Measurements from ENCODE around the gene EVC. TPM values are rescaled to one million over a fixed set of nuclear protein-coding genes. Genes with fewer than 3 reads are reported as not detected.

The EVC gene
- total RNA-seq, 1 donor, result 69.1 TPM

- no peaks in the 10 kb centered on the region for H3K27me3 ChIP-seq (ENCODE audit: insufficient read depth, low read length)
- no peaks in the 10 kb centered on the region for H4K20me1 ChIP-seq (ENCODE audit: insufficient read depth, low read length)
- DNase-seq (ENCODE audit: insufficient read length, low spot score, missing footprints), result no peak
- no peaks in the 10 kb centered on the region for H3K36me3 ChIP-seq (ENCODE audit: insufficient read depth, low read length)
- no peak overlapping the region for H2AFZ ChIP-seq (ENCODE audit: low read length)
- no peak overlapping the region for H3K4me3 ChIP-seq (ENCODE audit: insufficient read depth, low read length)
- no peaks in the 10 kb centered on the region for H3K9me3 ChIP-seq (ENCODE audit: low read depth, low read length)
- no peaks in the 10 kb centered on the region for H3K4me1 ChIP-seq (ENCODE audit: insufficient read depth, low read length)
- no peak overlapping the region for H3K27ac ChIP-seq (ENCODE audit: low read depth, low read length)
- no peaks in the 10 kb centered on the region for H3K79me2 ChIP-seq (ENCODE audit: insufficient read depth, low read length)
- H3K4me2 ChIP-seq (ENCODE audit: insufficient read depth, low read length), result no peak overlapping the region
- TF ChIP-seq, protein P1, sequence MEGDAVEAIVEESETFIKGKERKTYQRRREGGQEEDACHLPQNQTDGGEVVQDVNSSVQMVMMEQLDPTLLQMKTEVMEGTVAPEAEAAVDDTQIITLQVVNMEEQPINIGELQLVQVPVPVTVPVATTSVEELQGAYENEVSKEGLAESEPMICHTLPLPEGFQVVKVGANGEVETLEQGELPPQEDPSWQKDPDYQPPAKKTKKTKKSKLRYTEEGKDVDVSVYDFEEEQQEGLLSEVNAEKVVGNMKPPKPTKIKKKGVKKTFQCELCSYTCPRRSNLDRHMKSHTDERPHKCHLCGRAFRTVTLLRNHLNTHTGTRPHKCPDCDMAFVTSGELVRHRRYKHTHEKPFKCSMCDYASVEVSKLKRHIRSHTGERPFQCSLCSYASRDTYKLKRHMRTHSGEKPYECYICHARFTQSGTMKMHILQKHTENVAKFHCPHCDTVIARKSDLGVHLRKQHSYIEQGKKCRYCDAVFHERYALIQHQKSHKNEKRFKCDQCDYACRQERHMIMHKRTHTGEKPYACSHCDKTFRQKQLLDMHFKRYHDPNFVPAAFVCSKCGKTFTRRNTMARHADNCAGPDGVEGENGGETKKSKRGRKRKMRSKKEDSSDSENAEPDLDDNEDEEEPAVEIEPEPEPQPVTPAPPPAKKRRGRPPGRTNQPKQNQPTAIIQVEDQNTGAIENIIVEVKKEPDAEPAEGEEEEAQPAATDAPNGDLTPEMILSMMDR (IDR thresholded peaks at IDR 0.05; ENCODE audit: extremely low read depth, low read depth, low read length), result no peak
These were observed 128.3 kb downstream of the EVC start for GRCh38 chr4:5839332-5839731.

- no peaks in the 10 kb centered on the region for H4K20me1 ChIP-seq (ENCODE audit: insufficient read depth, low read length)
- H3K27ac ChIP-seq (ENCODE audit: low read depth, low read length), result no peak overlapping the region
- H3K9me3 ChIP-seq (ENCODE audit: low read depth, low read length), result no peaks in the 10 kb centered on the region
- H3K36me3 ChIP-seq (ENCODE audit: insufficient read depth, low read length), result no peaks in the 10 kb centered on the region
- peaks cover 2% of the 10 kb centered on the region for H3K27me3 ChIP-seq (ENCODE audit: insufficient read depth, low read length)
- DNase-seq (ENCODE audit: insufficient read length, low spot score, missing footprints), result peak; percentile 58
- TF ChIP-seq, protein P1 (IDR thresholded peaks at IDR 0.05; ENCODE audit: extremely low read depth, low read depth, low read length), result no peak
- no peak overlapping the region for H3K4me3 ChIP-seq (ENCODE audit: insufficient read depth, low read length)
- H2AFZ ChIP-seq (ENCODE audit: low read length), result no peak overlapping the region
- no peaks in the 10 kb centered on the region for H3K79me2 ChIP-seq (ENCODE audit: insufficient read depth, low read length)
- H3K4me1 ChIP-seq (ENCODE audit: insufficient read depth, low read length), result no peaks in the 10 kb centered on the region
- no peak overlapping the region for H3K4me2 ChIP-seq (ENCODE audit: insufficient read depth, low read length)
These were observed 129.0 kb downstream of the EVC start for GRCh38 chr4:5839751-5840674.

GRCh38 chr4:5842456-5842855, 131.5 kb downstream of the EVC start:
- no peak overlapping the region for H3K4me2 ChIP-seq (ENCODE audit: insufficient read depth, low read length)
- no peak overlapping the region for H3K27ac ChIP-seq (ENCODE audit: low read depth, low read length)
- H3K36me3 ChIP-seq (ENCODE audit: insufficient read depth, low read length), result no peaks in the 10 kb centered on the region
- no peaks in the 10 kb centered on the region for H3K9me3 ChIP-seq (ENCODE audit: low read depth, low read length)
- H4K20me1 ChIP-seq (ENCODE audit: insufficient read depth, low read length), result no peaks in the 10 kb centered on the region
- peaks cover 11% of the 10 kb centered on the region for H3K27me3 ChIP-seq (ENCODE audit: insufficient read depth, low read length)
- H3K4me1 ChIP-seq (ENCODE audit: insufficient read depth, low read length), result no peaks in the 10 kb centered on the region
- no peak overlapping the region for H3K4me3 ChIP-seq (ENCODE audit: insufficient read depth, low read length)
- no peak overlapping the region for H2AFZ ChIP-seq (ENCODE audit: low read length)
- no peak for DNase-seq (ENCODE audit: insufficient read length, low spot score, missing footprints)
- TF ChIP-seq, protein P1 (IDR thresholded peaks at IDR 0.05; ENCODE audit: extremely low read depth, low read depth, low read length), result no peak
- no peaks in the 10 kb centered on the region for H3K79me2 ChIP-seq (ENCODE audit: insufficient read depth, low read length)
